B cell (primary cell): Measurements from ENCODE around the gene GRIN3A. TPM values are rescaled to one million over a fixed set of nuclear protein-coding genes. Genes with fewer than 3 reads are reported as not detected.

Experiments used
- ATAC-seq: fragments of 200-7000 bp; cut with Tn5 transposase; one replicate; pipeline ENCODE4 v1.10.0; 2021; ENCODE audit warnings: low read depth, mild to moderate bottlenecking, moderate number of reproducible peaks, moderate library complexity
- CTCF ChIA-PET: fragments of 350-600 bp; sonication (Branson Sonifier 250); formaldehyde crosslinking; loops from one replicate; lab custom pipeline; 2021; ENCODE audit warnings: antibody characterized with exemption, inconsistent platforms; lab: Charles Lee
- POLR2A ChIA-PET: fragments of 350-600 bp; sonication (Branson Sonifier 250); formaldehyde crosslinking; loops from one replicate; lab custom pipeline; 2021; ENCODE audit warnings: antibody characterized with exemption; lab: Charles Lee
- DNase-seq: peaks from one replicate; pipeline ENCODE4 v3.0.0; 2013
- H2AFZ ChIP-seq: 2 replicates; pipeline ENCODE4 v1.6.1; 2012; ENCODE audit warnings: mild to moderate bottlenecking, low read depth, low read length; ENCODE audit not compliant: insufficient read depth, poor library complexity, severe bottlenecking
- H3K27ac ChIP-seq, 2 donors: 1 replicate in 1 of 2; 2 replicates in 1 of 2; pipeline ENCODE4 v1.5.1; 2012 to 2013; ENCODE audit warnings: low read length in 2 of 2, mild to moderate bottlenecking in 2 of 2, moderate library complexity in 1 of 2
- H3K27me3 ChIP-seq, 4 experiments: fragments of 200-600 bp in 1 of 4; sonication (generic) in 1 of 4; replicated peaks in 1 of 4; 1 replicate in 2 of 4; 2 replicates in 2 of 4; pipeline versions ENCODE4 v1.6.1 to v1.7.0; 2013 to 2016; ENCODE audit warnings: low read length in 3 of 4, mild to moderate bottlenecking in 2 of 4, mixed read lengths in 1 of 4, moderate library complexity in 1 of 4; ENCODE audit not compliant: insufficient read depth in 4 of 4, control insufficient read depth in 3 of 4; ENCODE audit errors: control extremely low read depth in 1 of 4
- H3K36me3 ChIP-seq, 2 experiments: replicated peaks in 1 of 2; 1 replicate in 1 of 2; 2 replicates in 1 of 2; pipeline versions ENCODE4 v1.6.1 to v1.7.1; 2013; ENCODE audit warnings: low read length in 1 of 2; ENCODE audit not compliant: insufficient read depth in 2 of 2, control insufficient read depth in 1 of 2; ENCODE audit errors: control extremely low read depth in 1 of 2, extremely low read depth in 1 of 2
- H3K4me1 ChIP-seq, 2 donors: fragments of 200-600 bp in 1 of 2; sonication (generic) in 1 of 2; 1 replicate in 1 of 2; 2 replicates in 1 of 2; pipeline versions ENCODE4 v1.5.1 to v1.6.1; 2013 to 2017; ENCODE audit warnings: low read length in 2 of 2; ENCODE audit not compliant: control insufficient read depth in 2 of 2, insufficient read depth in 2 of 2
- H3K4me2 ChIP-seq: replicated peaks from 2 replicates; pipeline ENCODE3; 2012; ENCODE audit warnings: mild to moderate bottlenecking, low read depth, low read length; ENCODE audit not compliant: poor library complexity, severe bottlenecking
- H3K4me3 ChIP-seq, 5 experiments: fragments of 200-600 bp in 1 of 5; sonication (generic) in 1 of 5; 1 replicate in 3 of 5; 2 replicates in 2 of 5; pipeline versions ENCODE4 v1.5.1 to v1.7.0; 2011 to 2016; ENCODE audit warnings: low read length in 4 of 5, mild to moderate bottlenecking in 4 of 5, low read depth in 2 of 5, control low read depth in 1 of 5, moderate library complexity in 1 of 5; ENCODE audit not compliant: insufficient read depth in 1 of 5; ENCODE audit errors: control extremely low read depth in 1 of 5, extremely low read depth in 1 of 5
- H3K79me2 ChIP-seq: fragments of 200-600 bp; sonication (generic); one replicate; pipeline ENCODE4 v1.6.0; 2016; ENCODE audit warnings: low read length; ENCODE audit not compliant: control insufficient read depth, insufficient read depth
- H3K9ac ChIP-seq: fragments of 200-600 bp; sonication (generic); 2 replicates; pipeline ENCODE4 v1.6.1; 2017; ENCODE audit warnings: mild to moderate bottlenecking, low read length, moderate library complexity
- H3K9me3 ChIP-seq, 3 donors: one replicate each; pipeline versions ENCODE4 v1.6.1 to v1.7.1; 2013; ENCODE audit warnings: low read length in 2 of 3; ENCODE audit not compliant: control insufficient read depth in 2 of 3, insufficient read depth in 1 of 3; ENCODE audit errors: control extremely low read depth in 1 of 3
- H4K20me1 ChIP-seq: 2 replicates; pipeline ENCODE4 v1.6.0; 2012; ENCODE audit warnings: mild to moderate bottlenecking, low read length; ENCODE audit not compliant: insufficient read depth, control insufficient read depth, poor library complexity, severe bottlenecking
- H3K27ac Mint-ChIP-seq: one replicate; pipeline ENCODE4 v1.8.0; 2021; ENCODE audit warnings: mixed read lengths
- H3K27me3 Mint-ChIP-seq: one replicate; pipeline ENCODE4 v1.8.0; 2021; ENCODE audit warnings: mixed read lengths
- H3K4me1 Mint-ChIP-seq: one replicate; pipeline ENCODE4 v1.8.0; 2021; ENCODE audit warnings: mixed read lengths
- H3K4me3 Mint-ChIP-seq: one replicate; pipeline ENCODE4 v1.8.0; 2021; ENCODE audit warnings: mixed read lengths
- H3K9me3 Mint-ChIP-seq: one replicate; pipeline ENCODE4 v1.8.0; 2022; ENCODE audit warnings: mixed read lengths; ENCODE audit not compliant: insufficient read depth
- CTCF ChIP-seq: fragments of 200-600 bp; IDR thresholded peaks from one replicate; pipeline ENCODE4 v1.8.0; 2022; ENCODE audit warnings: antibody characterized with exemption, mild to moderate bottlenecking
- EZH2 ChIP-seq: IDR thresholded peaks from 2 replicates; pipeline ENCODE4 v1.6.1; 2012; ENCODE audit warnings: borderline replicate concordance, low read depth, mild to moderate bottlenecking, moderate library complexity, low read length; ENCODE audit not compliant: insufficient read depth, poor library complexity, severe bottlenecking
- intact Hi-C: fragments of 100-400 bp; cut with micrococcal nuclease; formaldehyde crosslinking; loops from one replicate; pipeline ENCODE4 v1.10.0; 2022
- polyA plus RNA-seq: library from polyadenylated mRNA; depleted of rRNA; stranded (reverse); fragments of >200 nt; gene quantifications from 2 replicates; pipeline ENCODE4 v1.2.3, GENCODE V29; 2012
- total RNA-seq, 2 donors: library from RNA; stranded (reverse); fragments of 120-200 nt in 1 of 2; gene quantifications; 1 replicate in 1 of 2; 2 replicates in 1 of 2; pipeline versions ENCODE4 v1.2.3 to v1.2.4, GENCODE V29; 2013 to 2022

GRIN3A gene
- total and polyA plus RNA-seq, 2 donors (not counting 1 experiment from before 2014, with no cell fraction given): not detected

- H2AFZ ChIP-seq: no peak overlapping the region
- H3K27me3 ChIP-seq: no peaks in the 10 kb centered on the region
- Mint-ChIP-seq H3K27me3 (peaks cover 16% of the 10 kb centered on the region), H3K4me1 (no peaks in the 10 kb centered on the region), H3K9me3 (no peaks in the 10 kb centered on the region), H3K27ac (no peak overlapping the region), H3K4me3 (no peak overlapping the region)
- no peaks in the 10 kb centered on the region for H3K4me1 ChIP-seq
- H4K20me1 ChIP-seq: no peaks in the 10 kb centered on the region
- no peak for TF ChIP-seq CTCF
- TF ChIP-seq EZH2: no peak
- H3K9ac ChIP-seq: no peak overlapping the region
- H3K36me3 ChIP-seq: no peaks in the 10 kb centered on the region
- no peaks in the 10 kb centered on the region for H3K9me3 ChIP-seq
- intact Hi-C loops: no loop called here
- H3K27ac ChIP-seq: no peak overlapping the region
- no peaks in the 10 kb centered on the region for H3K79me2 ChIP-seq
- CTCF ChIA-PET: interaction anchor here (1.7 kb wide), 1 partner anchor 8 kb away, joined by 4 read pairs; no protein-coding TSS in a partner anchor
- no peak overlapping the region for H3K4me2 ChIP-seq
- POLR2A ChIA-PET: no interaction called here
- no peak overlapping the region for H3K4me3 ChIP-seq
- DNase-seq: no peak
- no peak for ATAC-seq
These were observed 145.7 kb downstream of the GRIN3A start for GRCh38 chr9:101592788-101593187.

- no peak overlapping the region for H2AFZ ChIP-seq
- H3K9ac ChIP-seq: no peak overlapping the region
- Mint-ChIP-seq H3K4me3 (no peak overlapping the region), H3K9me3 (no peaks in the 10 kb centered on the region), H3K27me3 (peaks cover 16% of the 10 kb centered on the region), H3K27ac (no peak overlapping the region), H3K4me1 (no peaks in the 10 kb centered on the region)
- no peaks in the 10 kb centered on the region for H3K79me2 ChIP-seq
- intact Hi-C loops: no loop called here
- no peak overlapping the region for H3K4me2 ChIP-seq
- no peak overlapping the region for H3K4me3 ChIP-seq
- ChIA-PET POLR2A (no interaction called here), CTCF (interaction anchor here (1.0 kb wide), 1 partner anchor 9 kb away, joined by 3 read pairs; no protein-coding TSS in a partner anchor)
- H3K27ac ChIP-seq: no peak overlapping the region
- no peaks in the 10 kb centered on the region for H3K4me1 ChIP-seq
- no peaks in the 10 kb centered on the region for H3K36me3 ChIP-seq
- H3K27me3 ChIP-seq: no peaks in the 10 kb centered on the region
- TF ChIP-seq CTCF (no peak), EZH2 (no peak)
- ATAC-seq (no peak), DNase-seq (no peak)
- H4K20me1 ChIP-seq: no peaks in the 10 kb centered on the region
- H3K9me3 ChIP-seq: no peaks in the 10 kb centered on the region
These were observed 146.5 kb downstream of the GRIN3A start for GRCh38 chr9:101591787-101592446.
